ENCODE results near the gene COA6.

DNA sequence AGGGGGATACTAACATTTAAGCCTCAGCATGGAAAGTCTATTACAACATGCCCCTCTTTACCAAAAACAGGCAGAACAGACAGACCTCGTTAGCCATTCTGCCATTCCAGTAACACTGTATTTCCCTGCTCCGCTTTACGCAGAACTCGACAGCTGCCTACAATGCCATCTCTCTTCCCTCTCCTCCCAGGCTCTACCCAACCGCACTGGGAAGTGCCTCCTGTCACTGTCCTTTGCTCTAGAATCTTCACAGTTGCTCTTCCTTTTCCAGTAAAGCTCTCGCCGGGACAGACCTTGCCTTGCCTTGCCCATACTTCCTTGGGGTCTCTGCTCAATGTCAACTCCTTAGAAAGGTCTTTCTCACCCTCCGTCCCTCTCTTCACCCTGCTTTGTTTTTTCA is 22.8 kb downstream of the COA6 start:
- TF ChIP-seq SUZ12 (IDR thresholded peaks at IDR 0.05; ENCODE audit: extremely low read depth, insufficient read depth, insufficient read length) (no peak), YY1 (IDR thresholded peaks at IDR 0.05; ENCODE audit: insufficient read depth, insufficient read length) (no peak), ZNF274 (IDR thresholded peaks at IDR 0.05; ENCODE audit: low read depth, low read length) (no peak)
